Epidermal melanocyte (primary cell): ENCODE results near the gene RCOR1.
"Not testable (repeated sequence)": the region's sequence is repeated elsewhere in the genome, so short reads cannot be mapped to it uniquely, and the experiment has no call there.

Experiments used
- DNase-seq: peaks from one replicate; pipeline ENCODE4 v3.0.0; 2011; ENCODE audit warnings: low spot score; ENCODE audit not compliant: insufficient read length

The RCOR1 gene

DNA sequence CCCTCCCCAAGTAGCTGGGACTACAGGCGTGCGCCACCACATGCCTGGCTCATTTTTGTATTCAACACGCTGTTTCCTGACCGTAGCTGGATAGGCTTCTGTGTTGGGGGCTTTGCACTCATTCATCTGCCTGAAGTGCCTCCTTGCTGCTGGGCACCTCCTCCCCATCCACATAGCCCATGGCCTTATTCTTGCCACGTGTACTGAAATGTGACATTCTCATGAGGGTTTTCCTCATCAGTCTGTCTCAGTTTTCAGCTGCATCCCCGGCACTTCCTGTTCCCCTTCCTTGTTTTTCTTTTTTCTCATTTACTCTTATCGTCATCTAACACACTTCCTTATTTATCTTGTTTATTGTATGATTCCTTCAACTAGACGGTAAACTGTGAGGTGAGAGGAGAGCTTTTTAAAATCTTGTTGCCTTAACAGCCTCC lies 36.6 kb downstream of the RCOR1 start:
- no peak for DNase-seq

DNA sequence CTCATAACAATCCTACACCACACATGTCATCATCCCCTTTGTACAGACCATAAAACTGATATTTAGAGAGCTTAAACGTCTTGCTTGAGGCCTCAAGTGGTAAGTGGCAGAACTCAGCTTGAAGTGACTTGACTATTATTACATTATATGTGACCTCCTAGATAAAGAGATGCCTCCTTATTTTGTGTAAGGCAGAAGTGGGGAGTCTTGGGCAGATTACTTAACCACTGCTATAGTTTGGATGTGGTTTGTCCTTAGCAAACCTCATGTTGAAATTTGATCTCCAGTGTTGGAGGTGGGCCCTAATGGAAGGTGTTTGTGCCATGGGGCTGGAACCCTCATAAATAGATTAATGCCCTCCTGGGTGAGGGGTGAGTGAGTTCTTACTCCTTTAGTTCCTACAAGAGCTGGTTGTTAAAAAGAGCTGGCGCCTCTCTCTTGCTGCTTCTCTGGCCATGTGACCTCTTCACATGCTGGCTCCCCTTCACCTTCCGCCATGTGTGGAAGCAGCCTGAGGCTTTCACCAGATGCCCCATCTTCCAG lies 37.4 kb downstream of the RCOR1 start:
- no peak for DNase-seq

- no peak for DNase-seq
Measured at GRCh38 chr14:102630405-102630804, 38.0 kb downstream of the RCOR1 start.

DNA sequence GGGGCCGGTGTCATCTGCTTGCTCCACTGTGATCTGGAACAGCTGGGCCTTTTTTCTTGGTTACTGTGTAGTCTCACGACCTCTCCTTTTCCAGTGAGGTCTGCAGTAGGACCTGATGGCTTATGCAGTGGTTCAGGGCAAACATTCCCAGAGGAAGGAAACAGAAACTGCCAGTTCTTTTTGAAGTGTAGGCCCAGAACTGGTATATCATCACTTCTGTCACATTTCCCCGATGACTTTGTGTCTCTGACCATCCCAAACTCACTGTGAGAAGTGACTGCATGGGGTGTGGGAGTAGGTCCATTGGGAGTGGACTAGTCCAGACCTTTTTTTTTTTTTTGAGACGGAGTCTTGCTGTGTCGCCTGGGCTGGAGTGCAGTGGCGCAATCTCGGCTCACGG lies 38.4 kb downstream of the RCOR1 start:
- DNase-seq, result no peak

DNA sequence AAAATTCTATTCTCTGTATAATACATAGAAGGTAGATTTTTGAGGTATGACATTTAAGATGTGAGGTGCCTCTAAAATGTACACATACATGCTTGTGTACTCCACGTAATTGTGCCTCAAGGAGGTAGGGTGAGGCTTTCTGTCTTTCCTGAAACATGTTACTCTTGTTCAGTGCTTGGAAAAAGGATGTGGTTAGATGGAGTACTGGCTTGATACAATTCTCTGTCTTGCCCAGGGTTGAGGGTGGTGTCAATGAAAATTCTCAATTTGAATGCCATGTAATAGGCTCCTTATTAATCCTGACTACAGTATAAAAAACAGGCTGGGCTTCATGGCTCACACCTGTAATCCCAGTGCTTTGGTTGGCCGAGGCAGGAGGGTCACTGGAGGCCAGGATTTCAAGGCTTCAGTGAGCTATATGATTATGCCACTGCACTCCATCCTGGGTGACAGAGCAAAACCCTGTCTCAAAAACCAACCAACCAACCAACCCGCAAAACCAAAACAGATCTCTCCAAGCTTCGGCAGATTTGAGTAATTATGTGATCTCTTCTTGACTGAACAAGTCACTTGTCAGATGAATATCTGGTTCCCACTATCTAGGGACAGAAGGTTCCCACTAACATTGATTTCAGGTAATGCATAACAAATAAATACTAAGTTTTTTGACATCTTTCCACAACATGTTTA lies 41.6 kb downstream of the RCOR1 start:
- no peak for DNase-seq

DNA sequence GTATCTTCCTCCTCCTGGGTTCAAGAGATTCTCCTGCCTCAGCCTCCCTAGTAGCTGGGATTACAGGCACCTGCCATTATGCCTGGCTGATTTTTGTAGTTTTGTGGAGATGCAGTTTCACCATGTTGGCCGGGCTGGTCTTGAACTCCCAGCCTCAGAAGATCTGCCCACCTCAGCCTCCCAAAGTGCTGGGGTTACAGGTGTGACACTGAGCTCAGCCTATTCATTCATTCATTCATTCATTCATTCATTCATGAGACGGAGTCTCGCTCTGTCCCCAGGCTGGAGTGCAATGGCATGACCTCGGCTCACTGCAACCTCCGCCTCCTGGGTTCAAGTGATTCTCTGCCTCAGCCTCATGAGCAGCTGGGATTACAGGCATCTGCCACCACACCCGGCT lies 47.2 kb downstream of the RCOR1 start:
- not testable (repeated sequence) for DNase-seq

DNA sequence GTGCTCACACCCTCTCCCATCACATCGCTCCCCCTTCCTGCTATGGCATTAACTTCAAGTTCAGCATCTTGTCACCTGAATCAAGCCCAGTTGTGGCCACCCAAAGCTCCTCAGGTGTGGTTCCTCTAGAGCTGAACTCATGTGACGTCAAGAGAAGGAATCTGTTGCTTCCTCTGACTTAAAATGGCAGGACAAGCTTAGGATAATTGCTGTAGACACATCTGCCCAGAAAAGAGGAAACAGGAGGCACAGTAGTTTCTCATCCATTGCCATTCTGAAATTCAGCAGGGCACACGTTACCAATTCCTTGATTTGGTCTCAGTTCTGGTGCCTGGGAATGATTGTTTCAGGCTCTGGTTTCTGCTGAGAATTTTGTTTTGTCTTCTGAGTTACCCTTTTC lies 52.1 kb downstream of the RCOR1 start:
- DNase-seq, result no peak

GRCh38 chr14:102645746-102646440 lies 53.4 kb downstream of the RCOR1 start:
- DNase-seq, result no peak

DNA sequence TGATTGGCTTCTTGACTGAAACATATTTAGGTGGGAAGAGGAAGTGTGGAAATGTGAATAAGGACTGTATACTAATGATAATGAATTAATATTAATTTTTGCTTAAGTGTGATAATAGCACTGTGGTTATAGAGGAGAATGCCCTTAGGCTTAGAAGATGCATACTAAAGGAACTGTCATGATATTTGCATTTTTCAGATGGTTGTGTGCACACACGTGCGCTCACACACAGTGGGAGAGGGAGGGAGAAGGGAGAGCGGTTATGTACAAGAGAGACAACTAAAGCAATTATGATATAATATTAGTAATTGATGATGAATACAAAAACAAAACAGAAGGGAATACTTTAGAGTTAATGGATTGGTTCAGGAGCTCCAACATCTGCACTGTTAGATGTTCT lies 54.2 kb downstream of the RCOR1 start:
- no peak for DNase-seq

DNA sequence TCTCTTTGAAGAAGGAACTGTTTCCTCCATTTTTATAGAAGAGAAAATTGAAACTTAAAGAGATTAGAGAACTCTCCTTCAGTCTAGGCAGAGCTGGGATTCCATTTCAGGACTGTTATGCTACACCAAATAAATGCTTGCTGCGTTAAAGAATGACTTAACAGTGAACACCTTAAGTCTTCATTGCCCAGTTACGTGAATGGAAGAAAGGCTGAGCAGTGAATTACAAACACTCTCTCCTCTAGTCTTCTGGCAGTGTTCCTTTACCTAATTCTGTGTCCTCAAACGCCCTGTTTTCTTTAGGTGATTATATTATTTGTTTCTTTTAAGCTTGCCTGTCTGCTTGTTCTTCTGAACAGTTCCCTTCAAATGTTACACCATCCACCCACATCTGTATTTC lies 59.7 kb downstream of the RCOR1 start:
- DNase-seq, result no peak

GRCh38 chr14:102654298-102654697 lies 61.8 kb downstream of the RCOR1 start:
- no peak for DNase-seq

DNA sequence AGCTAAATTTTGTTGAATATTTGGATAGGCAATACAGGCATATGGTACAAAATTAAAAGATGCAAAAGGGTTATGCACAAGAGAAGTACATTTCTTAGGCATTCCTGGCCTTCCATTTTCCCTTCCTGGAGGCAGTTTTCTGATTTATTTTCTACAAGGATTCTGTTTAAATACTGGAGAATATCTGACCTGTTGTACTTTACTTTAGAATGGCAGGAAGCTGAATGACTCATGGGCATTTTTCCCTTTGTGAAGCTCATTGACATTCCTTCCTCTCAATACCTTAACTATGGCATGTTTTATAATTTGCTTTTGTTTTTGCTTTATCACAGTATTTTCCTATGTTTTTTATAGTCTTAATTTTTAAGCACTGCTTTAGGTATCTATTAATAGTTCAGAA lies 62.7 kb downstream of the RCOR1 start:
- no peak for DNase-seq

GRCh38 chr14:102659797-102660196 lies 67.3 kb downstream of the RCOR1 start:
- DNase-seq, result no peak

DNA sequence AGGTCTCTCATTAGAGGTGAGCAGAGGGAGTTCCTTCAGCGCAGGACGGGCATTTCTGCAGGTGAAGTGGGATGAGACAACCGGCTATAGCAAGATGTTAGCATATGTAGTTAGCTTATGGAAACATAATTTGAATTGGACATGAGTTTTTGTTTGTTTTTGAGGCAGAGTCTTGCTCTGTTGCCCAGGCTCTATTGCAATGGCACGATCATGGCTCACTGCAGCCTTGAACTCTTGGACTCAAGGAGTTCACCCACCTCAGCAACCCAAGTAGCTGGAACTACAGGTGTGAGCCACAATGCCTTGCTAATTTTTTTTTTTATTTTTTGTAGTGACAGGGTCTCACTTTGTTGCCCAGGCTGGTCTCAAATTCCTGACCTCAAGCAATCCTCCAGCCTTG lies 69.2 kb downstream of the RCOR1 start:
- no peak for DNase-seq

DNA sequence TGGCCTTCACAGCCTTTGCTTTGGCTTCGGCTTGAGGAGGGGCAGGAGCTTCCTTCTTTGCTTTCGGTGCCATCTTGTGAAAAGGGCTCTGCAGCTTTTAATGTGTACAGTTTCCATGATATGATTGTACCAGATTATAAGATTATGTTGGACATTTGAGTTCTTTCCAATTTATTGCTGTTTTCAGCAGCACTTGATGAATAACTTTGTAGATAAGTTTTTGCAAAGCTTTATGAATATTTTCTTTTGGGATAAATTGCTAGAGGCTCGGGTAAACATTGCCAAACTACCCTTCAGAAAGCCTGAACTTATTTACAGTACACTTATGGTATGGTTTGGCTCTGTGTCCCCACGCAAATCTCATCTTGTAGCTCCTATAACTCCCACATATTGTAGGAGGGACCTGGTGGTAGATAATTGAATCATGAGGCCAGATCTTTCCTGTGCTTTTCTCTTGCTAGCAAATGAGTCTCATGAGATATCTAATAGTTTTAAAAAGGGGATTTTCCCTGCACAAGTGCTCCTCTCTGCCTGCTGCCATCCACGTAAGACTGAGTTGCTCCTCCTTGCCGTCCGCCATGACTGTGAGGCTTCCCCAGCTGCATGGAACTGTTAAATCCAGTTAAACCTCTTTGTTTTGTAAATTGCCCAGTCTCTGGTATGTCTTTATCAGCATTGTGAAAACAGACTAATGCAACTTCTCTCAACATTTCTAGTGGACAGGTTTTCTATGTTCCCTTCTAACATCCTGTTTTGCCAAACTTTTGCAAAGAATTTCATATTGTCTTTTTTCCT lies 70.4 kb downstream of the RCOR1 start:
- DNase-seq, result no peak

DNA sequence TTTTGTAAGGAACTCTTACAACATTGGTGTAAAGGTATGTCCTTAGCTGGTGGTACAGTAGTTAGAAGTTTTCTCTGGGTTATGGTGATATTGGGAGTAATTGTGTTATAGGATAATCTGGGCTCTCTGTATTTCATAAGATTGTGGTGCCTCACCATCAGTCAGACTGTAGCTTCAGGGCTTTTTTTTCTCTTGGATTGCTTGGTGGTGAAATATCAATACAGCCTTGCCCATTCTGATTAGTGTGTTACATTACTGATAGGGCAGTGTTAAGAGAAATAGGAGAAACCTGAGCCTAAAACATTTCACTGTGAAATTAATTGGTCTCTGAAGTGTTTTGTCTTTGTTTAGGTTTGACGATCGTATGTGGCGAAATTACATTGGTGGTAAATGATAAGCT lies 71.0 kb downstream of the RCOR1 start:
- DNase-seq, result no peak

- no peak for DNase-seq
Measured at GRCh38 chr14:102665621-102666020, 73.2 kb downstream of the RCOR1 start.

DNA sequence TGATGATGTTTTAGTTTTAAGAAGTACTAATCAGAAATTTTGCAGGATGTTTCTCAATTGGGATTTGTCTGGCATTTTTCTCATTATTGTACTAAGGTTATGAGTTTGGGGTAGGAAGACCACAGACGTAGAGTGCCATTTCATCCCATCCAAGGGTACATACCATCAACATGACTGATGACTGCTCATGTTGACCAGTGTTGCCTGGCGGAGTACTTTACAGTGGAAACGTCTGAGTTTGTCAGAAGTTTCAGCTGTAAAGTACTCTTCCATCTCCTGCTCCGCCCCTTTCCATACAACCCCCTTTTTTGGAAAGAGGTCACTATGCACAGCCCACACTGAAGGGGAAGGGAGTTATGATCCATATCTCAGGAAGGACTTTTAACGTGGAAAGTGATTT lies 74.2 kb downstream of the RCOR1 start:
- DNase-seq, result no peak

DNA sequence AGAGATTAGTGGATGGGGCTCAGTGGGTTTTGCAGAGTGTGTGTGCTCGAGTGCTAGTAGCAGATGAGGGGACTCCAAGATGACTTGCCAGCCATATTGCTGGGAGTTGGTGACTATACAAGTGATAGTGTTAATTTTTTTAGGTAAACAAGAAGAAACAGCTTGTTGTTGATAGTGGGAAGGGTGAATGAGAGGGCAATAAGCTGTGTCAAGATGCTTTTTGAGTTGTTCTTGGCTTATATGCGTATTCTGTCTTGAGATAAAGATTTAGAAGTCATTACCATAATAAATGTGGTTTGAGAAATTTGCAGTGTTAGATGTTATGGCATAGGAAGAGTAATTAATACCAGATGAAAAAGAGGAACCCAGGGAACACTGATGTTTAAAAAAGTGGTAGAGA lies 75.3 kb downstream of the RCOR1 start:
- DNase-seq, result no peak

DNA sequence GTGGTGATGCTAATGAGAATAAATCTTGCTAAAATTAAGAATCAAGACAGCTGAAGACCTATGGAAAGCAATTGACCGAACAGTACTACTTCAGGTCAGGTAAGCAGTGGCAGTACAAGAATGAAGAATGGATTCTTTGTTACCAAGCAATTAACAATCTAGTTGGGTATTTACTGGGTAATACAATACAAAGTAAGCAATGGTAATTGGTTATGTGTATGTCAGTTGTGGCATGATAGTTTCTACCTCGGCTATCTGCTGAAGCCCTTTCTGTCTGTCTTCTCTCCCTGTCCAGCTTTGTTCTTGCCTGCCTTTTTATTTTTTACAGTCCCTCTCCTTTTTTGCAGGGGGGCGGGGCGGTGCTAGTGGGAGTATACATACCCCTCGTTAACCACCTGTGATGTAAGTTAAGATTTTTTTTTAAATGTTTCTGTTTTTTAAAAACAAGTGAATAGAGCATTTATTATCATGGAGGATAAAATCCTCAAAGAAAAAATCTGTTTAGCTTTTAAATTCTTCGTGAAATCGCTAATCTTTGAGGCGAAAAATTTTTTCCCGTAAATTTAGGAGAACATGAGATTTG lies 75.9 kb downstream of the RCOR1 start:
- DNase-seq, result no peak

DNA sequence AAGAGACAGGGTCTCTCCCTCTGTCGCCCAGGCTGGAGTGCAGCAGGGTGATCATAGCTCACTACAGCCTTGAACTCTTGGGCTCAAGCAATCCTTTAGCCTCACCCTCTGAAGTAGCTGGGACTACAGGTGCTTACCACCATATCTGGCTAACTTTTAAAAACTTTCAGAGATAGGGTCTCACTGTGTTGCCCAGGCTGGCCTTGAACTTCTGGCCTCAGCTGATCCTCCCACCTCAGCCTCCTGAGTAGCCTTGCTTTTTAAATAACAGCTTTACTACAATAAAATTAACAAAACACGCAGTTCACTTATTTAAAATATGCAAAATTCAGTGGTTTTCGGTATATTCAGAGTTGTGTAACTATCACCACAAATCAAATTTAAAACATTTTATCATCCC lies 79.0 kb downstream of the RCOR1 start:
- no peak for DNase-seq
